ENCODE data around the gene COLGALT1.
"Not testable (repeated sequence)": the region's sequence is repeated elsewhere in the genome, so short reads cannot be mapped to it uniquely, and the experiment has no call there.

The COLGALT1 gene

GRCh38 chr19:17532557-17532956, 22.9 kb upstream of the COLGALT1 start:
- no peak for DNase-seq (ENCODE audit: low read depth in 2 of 2)

GRCh38 chr19:17534767-17535166, 20.7 kb upstream of the COLGALT1 start:
- DNase-seq (ENCODE audit: low read depth in 2 of 2): no peak

GRCh38 chr19:17536955-17537354, 18.5 kb upstream of the COLGALT1 start:
- DNase-seq (ENCODE audit: low read depth in 2 of 2): no peak

GRCh38 chr19:17538684-17539237, 16.7 kb upstream of the COLGALT1 start:
- no peak for DNase-seq (ENCODE audit: low read depth in 2 of 2)

GRCh38 chr19:17539238-17540117, 16.0 kb upstream of the COLGALT1 start:
- peak; percentile 77 to 81 for DNase-seq (ENCODE audit: low read depth in 2 of 2)

- no peak for DNase-seq (ENCODE audit: low read depth in 2 of 2)
Observed at GRCh38 chr19:17540174-17540573, 15.3 kb upstream of the COLGALT1 start.

- DNase-seq (ENCODE audit: low read depth in 2 of 2): no peak
Observed at GRCh38 chr19:17541184-17541759, 14.2 kb upstream of the COLGALT1 start.

- DNase-seq (ENCODE audit: low read depth in 2 of 2): no peak
Observed at GRCh38 chr19:17542042-17542441, 13.4 kb upstream of the COLGALT1 start.

- DNase-seq (ENCODE audit: low read depth in 2 of 2): no peak
Observed at GRCh38 chr19:17542793-17543582, 12.5 kb upstream of the COLGALT1 start.

- DNase-seq (ENCODE audit: low read depth in 2 of 2): no peak
Observed at GRCh38 chr19:17543986-17544385, 11.5 kb upstream of the COLGALT1 start.

- DNase-seq (ENCODE audit: low read depth in 2 of 2): no peak
Observed at GRCh38 chr19:17544418-17544817, 11.0 kb upstream of the COLGALT1 start.

GRCh38 chr19:17548145-17548544, 7.3 kb upstream of the COLGALT1 start:
- no peak for DNase-seq (ENCODE audit: low read depth in 2 of 2)

- no peak for DNase-seq (ENCODE audit: low read depth in 2 of 2)
Observed at GRCh38 chr19:17549085-17549740, 6.2 kb upstream of the COLGALT1 start.

- DNase-seq (ENCODE audit: low read depth in 2 of 2): no peak
Observed at GRCh38 chr19:17550076-17550667, 5.3 kb upstream of the COLGALT1 start.

GRCh38 chr19:17552735-17553134, 2.7 kb upstream of the COLGALT1 start:
- DNase-seq (ENCODE audit: low read depth in 2 of 2): not testable (repeated sequence)

- DNase-seq (ENCODE audit: low read depth in 2 of 2): peak; percentile 76 to 79
Observed at GRCh38 chr19:17553256-17553655, 2.2 kb upstream of the COLGALT1 start.

GRCh38 chr19:17554968-17555479, 425 bp upstream of the COLGALT1 start:
- DNase-seq (ENCODE audit: low read depth in 2 of 2): no peak

GRCh38 chr19:17555929-17556813, 722 bp downstream of the COLGALT1 start:
- DNase-seq (ENCODE audit: low read depth in 2 of 2): no peak

- no peak for DNase-seq (ENCODE audit: low read depth in 2 of 2)
Observed at GRCh38 chr19:17556995-17557394, 1.5 kb downstream of the COLGALT1 start.

GRCh38 chr19:17557466-17557865, 2.0 kb downstream of the COLGALT1 start:
- no peak for DNase-seq (ENCODE audit: low read depth in 2 of 2)
